Lung (tissue), 12 donors: ENCODE measurements around the gene WDR86. TPM values are rescaled to one million over a fixed set of nuclear protein-coding genes. Genes with fewer than 3 reads are reported as not detected.
A peak's percentile ranks its signal among the peaks of the same experiment; 100 is the strongest.

Experiments used
- ATAC-seq: fragments of 200-7000 bp; cut with Tn5 transposase; one replicate; pipeline ENCODE4 v1.9.1; 2020; ENCODE audit warnings: moderate number of reproducible peaks; ENCODE audit not compliant: insufficient read depth, low FRiP score
- DNase-seq, 3 donors: peaks; one replicate each; pipeline ENCODE4 v3.0.0-alpha.2; 2013 to 2017
- H3K27ac ChIP-seq, 2 donors: one replicate each; pipeline ENCODE4 v1.5.1; 2013; ENCODE audit warnings: mild to moderate bottlenecking in 2 of 2, moderate library complexity in 2 of 2, control low read depth in 1 of 2, inconsistent platforms in 1 of 2, low read depth in 1 of 2, low read length in 1 of 2
- H3K27me3 ChIP-seq, 3 donors: one replicate each; pipeline ENCODE4 v1.5.1; 2013; ENCODE audit warnings: low read length in 2 of 3; ENCODE audit not compliant: control insufficient read depth in 3 of 3, insufficient read depth in 3 of 3
- H3K36me3 ChIP-seq, 4 donors: one replicate each; pipeline ENCODE4 v1.5.1; 2013; ENCODE audit warnings: low read length in 4 of 4, mild to moderate bottlenecking in 1 of 4, moderate library complexity in 1 of 4; ENCODE audit not compliant: control insufficient read depth in 4 of 4, insufficient read depth in 4 of 4
- H3K4me1 ChIP-seq, 5 donors: one replicate each; pipeline ENCODE4 v1.5.1; 2013; ENCODE audit warnings: low read length in 5 of 5, mild to moderate bottlenecking in 2 of 5, moderate library complexity in 1 of 5; ENCODE audit not compliant: control insufficient read depth in 5 of 5, insufficient read depth in 5 of 5
- H3K4me3 ChIP-seq: one replicate; pipeline ENCODE4 v1.5.1; 2013; ENCODE audit warnings: mild to moderate bottlenecking, control low read depth, moderate library complexity
- H3K9ac ChIP-seq, 2 donors: one replicate each; pipeline ENCODE4 v1.5.1; 2013; ENCODE audit warnings: low read length in 2 of 2, control low read depth in 1 of 2; ENCODE audit not compliant: insufficient read depth in 1 of 2
- H3K9me3 ChIP-seq, 4 donors: one replicate each; pipeline ENCODE4 v1.5.1; 2013; ENCODE audit warnings: low read length in 3 of 4, mild to moderate bottlenecking in 1 of 4, moderate library complexity in 1 of 4; ENCODE audit not compliant: control insufficient read depth in 4 of 4, insufficient read depth in 3 of 4
- WGBS, 2 donors: extraction: QIAGEN DNeasy Blood & Tissue Kit; methylation state at CpG; one replicate each; pipeline ENCODE4 v1.1.7; 2013; 5-methylcytosine and 5-hydroxymethylcytosine counted together
- polyA plus RNA-seq, 2 donors: library from polyadenylated mRNA; stranded (reverse); fragments of 200-250 nt; gene quantifications; one replicate each; pipeline ENCODE4 v1.2.1, GENCODE V29; 2013
- total RNA-seq, 2 donors: library from RNA; depleted of rRNA in 1 of 2; stranded (reverse); fragments of >200 nt in 1 of 2; gene quantifications; one replicate each; pipeline ENCODE4 v1.2.1, GENCODE V29; 2014 to 2021
- TF ChIP-seq, protein P1 (sequence below): IDR thresholded peaks from 2 replicates; pipeline ENCODE4 v1.5.1; 2012; ENCODE audit warnings: mild to moderate bottlenecking; ENCODE audit errors: control extremely low read depth, extremely low read depth
- donor health status: control.
- donor health status: control.
- donor health status: Bipolar disorder and iron deficiency.
- donor health status: healthy.
- donor health status: DM: yes; HTN: yes; CAD: no.

WDR86 gene
- total and polyA plus RNA-seq, 4 donors, result 0.81 to 19.7 (median 2.4) TPM

DNA sequence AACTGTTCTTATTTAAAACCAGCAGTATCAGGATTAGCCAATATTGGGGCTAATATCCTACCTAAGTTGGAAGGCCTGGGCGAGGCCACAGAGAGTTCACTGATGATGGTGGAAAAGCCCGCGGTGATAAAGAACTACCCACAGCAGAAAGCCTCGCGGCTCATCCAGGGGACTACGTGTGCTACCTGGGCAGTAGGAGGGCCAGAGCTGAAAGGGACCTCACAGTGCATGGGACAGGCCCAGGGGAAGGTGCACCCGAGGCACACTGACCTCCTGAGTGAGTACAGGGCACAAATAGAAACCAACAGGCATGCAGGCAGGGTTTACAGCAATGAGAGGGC is 1.4 kb downstream of the WDR86 start:
- Histone ChIP-seq H3K36me3 (no peaks in the 10 kb centered on the region), H3K27ac (no peak overlapping the region), H3K9me3 (peaks cover 0 to 2% (median 0%) of the 10 kb centered on the region in 4 donors), H3K27me3 (peaks cover 0 to 5% (median 0%) of the 10 kb centered on the region in 3 donors), H3K4me3 (no peak overlapping the region), H3K4me1 (peaks cover 0 to 31% (median 13%) of the 10 kb centered on the region in 5 donors), H3K9ac (peak overlapping the region in 1 of 2 donors; percentile 59)
- TF ChIP-seq, protein P1, sequence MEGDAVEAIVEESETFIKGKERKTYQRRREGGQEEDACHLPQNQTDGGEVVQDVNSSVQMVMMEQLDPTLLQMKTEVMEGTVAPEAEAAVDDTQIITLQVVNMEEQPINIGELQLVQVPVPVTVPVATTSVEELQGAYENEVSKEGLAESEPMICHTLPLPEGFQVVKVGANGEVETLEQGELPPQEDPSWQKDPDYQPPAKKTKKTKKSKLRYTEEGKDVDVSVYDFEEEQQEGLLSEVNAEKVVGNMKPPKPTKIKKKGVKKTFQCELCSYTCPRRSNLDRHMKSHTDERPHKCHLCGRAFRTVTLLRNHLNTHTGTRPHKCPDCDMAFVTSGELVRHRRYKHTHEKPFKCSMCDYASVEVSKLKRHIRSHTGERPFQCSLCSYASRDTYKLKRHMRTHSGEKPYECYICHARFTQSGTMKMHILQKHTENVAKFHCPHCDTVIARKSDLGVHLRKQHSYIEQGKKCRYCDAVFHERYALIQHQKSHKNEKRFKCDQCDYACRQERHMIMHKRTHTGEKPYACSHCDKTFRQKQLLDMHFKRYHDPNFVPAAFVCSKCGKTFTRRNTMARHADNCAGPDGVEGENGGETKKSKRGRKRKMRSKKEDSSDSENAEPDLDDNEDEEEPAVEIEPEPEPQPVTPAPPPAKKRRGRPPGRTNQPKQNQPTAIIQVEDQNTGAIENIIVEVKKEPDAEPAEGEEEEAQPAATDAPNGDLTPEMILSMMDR, result no peak
- DNase-seq (no peak), ATAC-seq (no peak)
- 82 to 84% methylated on average over 7 of the region's 7 CpGs for WGBS, 2 donors

DNA sequence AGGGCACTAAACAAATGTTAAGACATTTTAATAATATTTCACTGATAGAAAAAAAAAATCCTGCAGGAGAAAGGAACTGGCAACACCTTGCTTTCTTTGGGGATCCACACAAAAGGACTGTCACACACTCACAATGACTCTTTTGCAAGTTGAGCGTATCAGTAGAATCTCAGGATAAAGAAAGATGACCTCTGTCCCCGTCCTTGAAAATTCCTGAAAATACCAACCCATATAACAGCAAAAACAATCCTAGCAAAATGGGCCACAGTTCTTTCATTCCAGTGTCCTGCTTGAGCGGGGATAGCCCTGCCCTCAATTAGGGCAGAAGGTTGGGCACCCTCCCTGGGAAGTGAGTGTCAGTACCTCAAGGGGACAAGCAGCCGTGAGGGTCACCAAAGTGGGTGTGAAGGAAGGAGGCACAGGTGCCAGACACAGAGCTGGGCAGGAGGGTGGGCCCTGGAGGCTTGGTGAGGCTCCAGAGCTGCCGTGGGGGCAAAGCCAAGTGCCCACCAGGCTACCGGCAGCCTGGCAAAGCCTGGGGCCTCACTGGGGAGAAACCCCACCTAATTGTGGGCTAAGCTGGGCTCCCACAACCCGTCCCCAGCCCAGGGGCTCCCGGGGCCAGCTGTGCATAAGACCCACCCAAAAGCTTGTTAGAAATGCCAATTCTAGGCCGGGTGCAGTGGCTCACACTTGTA is 2.8 kb downstream of the WDR86 start:
- Histone ChIP-seq H3K9me3 (peaks cover 0 to 2% (median 0%) of the 10 kb centered on the region in 4 donors), H3K9ac (no peak overlapping the region), H3K27ac (no peak overlapping the region), H3K27me3 (peaks cover 0 to 5% (median 0%) of the 10 kb centered on the region in 3 donors), H3K4me1 (peaks cover 0 to 32% (median 14%) of the 10 kb centered on the region in 5 donors), H3K4me3 (no peak overlapping the region), H3K36me3 (no peaks in the 10 kb centered on the region)
- WGBS, 2 donors, result 90 to 95% methylated on average over 9 of the region's 9 CpGs
- ATAC-seq (no peak), DNase-seq (no peak)
- TF ChIP-seq, protein P1, result no peak

- no peak overlapping the region for H3K9ac ChIP-seq
- H3K27me3 ChIP-seq, result peaks cover 0 to 5% (median 0%) of the 10 kb centered on the region in 3 donors
- no peak overlapping the region for H3K4me3 ChIP-seq
- peaks cover 0 to 2% (median 0%) of the 10 kb centered on the region in 4 donors for H3K9me3 ChIP-seq
- H3K36me3 ChIP-seq, result peaks cover 0 to under 1% (median 0%) of the 10 kb centered on the region in 4 donors
- peaks cover 0 to 32% (median 14%) of the 10 kb centered on the region in 5 donors for H3K4me1 ChIP-seq
- TF ChIP-seq, protein P1, result no peak
- DNase-seq (no peak), ATAC-seq (no peak)
- 93 to 94% methylated on average over 24 of the region's 24 CpGs for WGBS, 2 donors
- no peak overlapping the region for H3K27ac ChIP-seq
Observed at GRCh38 chr7:151406051-151406875, 3.6 kb downstream of the WDR86 start.
